OCI-LY3 (cell line): Measurements from ENCODE around the gene CBR4.
A peak's percentile ranks its signal among the peaks of the same experiment; 100 is the strongest.

Experiments
- EZH2phosphoT487 ChIP-seq: fragments of 200-600 bp; shearing (Covaris generic); IDR thresholded peaks from 2 replicates; pipeline ENCODE4 v1.6.1; 2018; ENCODE audit warnings: antibody characterized with exemption, mixed run types, low read depth
- TF ChIP-seq, protein P1 (sequence below): fragments of 200-600, 300-600 bp; sonication (generic); IDR thresholded peaks from 2 replicates; pipeline ENCODE4 v1.5.1; 2014; ENCODE audit warnings: antibody characterized with exemption, low read length, low read depth

DNA sequence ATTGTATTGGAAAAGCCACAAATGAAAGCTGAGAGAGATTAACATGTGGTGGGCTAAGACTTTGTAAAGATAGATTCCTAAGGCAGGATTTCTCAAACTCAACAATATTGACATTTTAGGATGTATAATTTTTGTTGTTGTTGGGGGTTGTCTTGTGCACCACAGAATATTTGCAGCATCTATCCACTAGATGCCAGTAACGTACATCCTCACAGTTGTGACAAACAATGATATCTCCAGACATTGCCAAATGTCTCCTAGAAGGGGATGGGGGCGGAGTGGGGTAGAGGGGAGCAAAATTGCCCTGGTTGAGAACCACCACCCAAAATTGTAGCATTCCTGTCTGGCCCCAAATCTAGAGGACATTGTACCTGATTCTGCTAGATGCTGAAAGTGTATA, 14.7 kb upstream of the CBR4 start:
- TF ChIP-seq, protein P1, sequence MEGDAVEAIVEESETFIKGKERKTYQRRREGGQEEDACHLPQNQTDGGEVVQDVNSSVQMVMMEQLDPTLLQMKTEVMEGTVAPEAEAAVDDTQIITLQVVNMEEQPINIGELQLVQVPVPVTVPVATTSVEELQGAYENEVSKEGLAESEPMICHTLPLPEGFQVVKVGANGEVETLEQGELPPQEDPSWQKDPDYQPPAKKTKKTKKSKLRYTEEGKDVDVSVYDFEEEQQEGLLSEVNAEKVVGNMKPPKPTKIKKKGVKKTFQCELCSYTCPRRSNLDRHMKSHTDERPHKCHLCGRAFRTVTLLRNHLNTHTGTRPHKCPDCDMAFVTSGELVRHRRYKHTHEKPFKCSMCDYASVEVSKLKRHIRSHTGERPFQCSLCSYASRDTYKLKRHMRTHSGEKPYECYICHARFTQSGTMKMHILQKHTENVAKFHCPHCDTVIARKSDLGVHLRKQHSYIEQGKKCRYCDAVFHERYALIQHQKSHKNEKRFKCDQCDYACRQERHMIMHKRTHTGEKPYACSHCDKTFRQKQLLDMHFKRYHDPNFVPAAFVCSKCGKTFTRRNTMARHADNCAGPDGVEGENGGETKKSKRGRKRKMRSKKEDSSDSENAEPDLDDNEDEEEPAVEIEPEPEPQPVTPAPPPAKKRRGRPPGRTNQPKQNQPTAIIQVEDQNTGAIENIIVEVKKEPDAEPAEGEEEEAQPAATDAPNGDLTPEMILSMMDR: peak; percentile 83
- TF ChIP-seq EZH2phosphoT487: no peak
